Neuronal stem cell (in vitro differentiated cells): ENCODE measurements around the gene C6orf118.

Source experiments
- DNase-seq: peaks from one replicate; pipeline ENCODE4 v3.0.0-alpha.2; 2013; ENCODE audit warnings: low spot score
- H2AFZ ChIP-seq: one replicate; pipeline ENCODE4 v1.6.1; 2013; ENCODE audit warnings: mild to moderate bottlenecking, low read length, inconsistent platforms
- H2AK5ac ChIP-seq: 2 replicates; pipeline ENCODE4 v1.6.1; 2013; ENCODE audit warnings: low read depth, mild to moderate bottlenecking, inconsistent platforms, low read length, moderate library complexity, mixed read lengths
- H2BK120ac ChIP-seq: 2 replicates; pipeline ENCODE4 v1.6.1; 2013; ENCODE audit warnings: low read depth, mild to moderate bottlenecking, inconsistent platforms, low read length, moderate library complexity, mixed read lengths
- H2BK12ac ChIP-seq: one replicate; pipeline ENCODE4 v1.6.1; 2013; ENCODE audit warnings: low read length, inconsistent platforms
- H2BK15ac ChIP-seq: 2 replicates; pipeline ENCODE4 v1.6.1; 2013; ENCODE audit warnings: mild to moderate bottlenecking, low read length, inconsistent platforms, mixed read lengths
- H2BK5ac ChIP-seq: one replicate; pipeline ENCODE4 v1.6.1; 2013; ENCODE audit warnings: inconsistent platforms, mild to moderate bottlenecking, low read length, moderate library complexity
- H3K14ac ChIP-seq: one replicate; pipeline ENCODE4 v1.6.1; 2013; ENCODE audit warnings: low read length, inconsistent platforms
- H3K18ac ChIP-seq: 2 replicates; pipeline ENCODE4 v1.6.1; 2013; ENCODE audit warnings: low read length, inconsistent platforms
- H3K23ac ChIP-seq: 2 replicates; pipeline ENCODE4 v1.6.1; 2013; ENCODE audit warnings: low read depth, mild to moderate bottlenecking, mixed read lengths, low read length, inconsistent platforms; ENCODE audit not compliant: poor library complexity
- H3K27ac ChIP-seq: replicated peaks from 3 replicates; pipeline ENCODE4 v1.5.1; 2013; ENCODE audit warnings: low read length, inconsistent platforms
- H3K27me3 ChIP-seq, 3 experiments: 2 replicates each; pipeline ENCODE4 v1.6.1; 2013; ENCODE audit warnings: low read length in 3 of 3, mild to moderate bottlenecking in 2 of 3, inconsistent platforms in 1 of 3, low read depth in 1 of 3, mixed read lengths in 1 of 3, moderate library complexity in 1 of 3; ENCODE audit not compliant: control insufficient read depth in 3 of 3, insufficient read depth in 3 of 3
- H3K36me3 ChIP-seq, 2 donors: replicated peaks in 1 of 2; 2 replicates each; pipeline ENCODE4 v1.6.1; 2013; ENCODE audit warnings: low read length in 2 of 2; ENCODE audit not compliant: control insufficient read depth in 2 of 2, insufficient read depth in 2 of 2
- H3K4ac ChIP-seq: 2 replicates; pipeline ENCODE4 v1.6.1; 2013; ENCODE audit warnings: inconsistent platforms, mild to moderate bottlenecking, low read length, moderate library complexity
- H3K4me1 ChIP-seq, 2 donors: 1 replicate in 1 of 2; 2 replicates in 1 of 2; pipeline ENCODE4 v1.6.1; 2013; ENCODE audit warnings: low read length in 2 of 2, low read depth in 1 of 2; ENCODE audit not compliant: control insufficient read depth in 2 of 2, insufficient read depth in 1 of 2
- H3K4me2 ChIP-seq: one replicate; pipeline ENCODE4 v1.6.1; 2013; ENCODE audit warnings: mild to moderate bottlenecking, low read length, inconsistent platforms; ENCODE audit not compliant: insufficient read depth, poor library complexity, severe bottlenecking
- H3K4me3 ChIP-seq, 2 donors: 2 replicates each; pipeline ENCODE4 v1.5.1; 2013; ENCODE audit warnings: low read length in 2 of 2, mild to moderate bottlenecking in 2 of 2, inconsistent platforms in 1 of 2, moderate library complexity in 1 of 2
- H3K79me1 ChIP-seq: one replicate; pipeline ENCODE4 v1.6.1; 2013; ENCODE audit warnings: low read depth, mild to moderate bottlenecking, inconsistent platforms, low read length, moderate library complexity
- H3K9ac ChIP-seq: one replicate; pipeline ENCODE4 v1.6.1; 2013; ENCODE audit warnings: mild to moderate bottlenecking, low read depth, low read length, inconsistent platforms; ENCODE audit not compliant: poor library complexity
- H3K9me3 ChIP-seq, 2 donors: replicated peaks in 1 of 2; 2 replicates each; pipeline versions ENCODE3 to v1.6.1; 2013; ENCODE audit warnings: low read length in 2 of 2, mild to moderate bottlenecking in 2 of 2, inconsistent platforms in 1 of 2, low read depth in 1 of 2, mixed read lengths in 1 of 2, moderate library complexity in 1 of 2; ENCODE audit not compliant: control insufficient read depth in 2 of 2, insufficient read depth in 1 of 2
- H4K8ac ChIP-seq: one replicate; pipeline ENCODE4 v1.6.1; 2013; ENCODE audit warnings: low read depth, mild to moderate bottlenecking, inconsistent platforms, low read length, moderate library complexity
- H4K91ac ChIP-seq: one replicate; pipeline ENCODE4 v1.6.1; 2013; ENCODE audit warnings: low read length, low read depth, mild to moderate bottlenecking, inconsistent platforms; ENCODE audit not compliant: poor library complexity
- WGBS, 2 donors: extraction: QIAGEN DNeasy Blood & Tissue Kit; methylation state at CpG; one replicate each; pipeline ENCODE4 v1.1.7; 2013; ENCODE audit warnings: missing lambda C conversion rate in 2 of 2, mixed read lengths in 1 of 2; ENCODE audit not compliant: insufficient read length in 2 of 2, insufficient replicate concordance in 1 of 2; ENCODE audit errors: extremely low coverage in 2 of 2; 5-methylcytosine and 5-hydroxymethylcytosine counted together

C6orf118 gene

DNA sequence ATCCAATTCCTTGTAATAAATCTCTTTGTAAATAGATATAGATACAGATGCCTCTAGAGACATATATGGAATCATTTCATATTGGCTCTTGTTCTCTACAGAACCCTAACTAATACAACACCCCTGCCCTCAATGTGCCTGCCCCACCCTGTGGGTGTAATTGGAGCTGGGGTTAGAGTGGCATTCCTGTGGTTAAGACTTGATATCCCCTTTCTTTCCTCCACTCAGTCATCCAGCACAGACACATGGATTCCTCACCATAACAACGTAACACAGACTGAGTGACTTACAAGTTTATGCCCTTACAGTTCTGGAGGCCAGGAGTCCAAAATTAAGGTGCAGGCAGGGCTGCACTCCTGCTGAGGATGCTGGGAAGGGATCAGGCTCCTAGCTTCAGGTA, 42.8 kb downstream of the C6orf118 start:
- H2BK12ac ChIP-seq = no peak overlapping the region
- H4K91ac ChIP-seq = no peak overlapping the region
- no peaks in the 10 kb centered on the region for H3K36me3 ChIP-seq
- no peak overlapping the region for H3K23ac ChIP-seq
- H2BK5ac ChIP-seq = no peak overlapping the region
- peak overlapping the region; percentile 8 for H3K18ac ChIP-seq
- H3K27me3 ChIP-seq = no peaks in the 10 kb centered on the region
- H2BK120ac ChIP-seq = no peak overlapping the region
- no peak for DNase-seq
- H3K9me3 ChIP-seq = no peaks in the 10 kb centered on the region
- no peak overlapping the region for H3K14ac ChIP-seq
- H3K4me2 ChIP-seq = no peak overlapping the region
- no peak overlapping the region for H3K9ac ChIP-seq
- H3K4ac ChIP-seq = no peak overlapping the region
- no peak overlapping the region for H3K4me3 ChIP-seq
- no CpG with 5 or more reads among the region's 1 CpG for WGBS, 2 donors
- no peak overlapping the region for H2AK5ac ChIP-seq
- H3K79me1 ChIP-seq = no peaks in the 10 kb centered on the region
- H3K27ac ChIP-seq = no peak overlapping the region
- no peak overlapping the region for H2AFZ ChIP-seq
- no peak overlapping the region for H2BK15ac ChIP-seq
- no peak overlapping the region for H4K8ac ChIP-seq
- peaks cover 0 to 7% of the 10 kb centered on the region in 2 donors for H3K4me1 ChIP-seq

DNA sequence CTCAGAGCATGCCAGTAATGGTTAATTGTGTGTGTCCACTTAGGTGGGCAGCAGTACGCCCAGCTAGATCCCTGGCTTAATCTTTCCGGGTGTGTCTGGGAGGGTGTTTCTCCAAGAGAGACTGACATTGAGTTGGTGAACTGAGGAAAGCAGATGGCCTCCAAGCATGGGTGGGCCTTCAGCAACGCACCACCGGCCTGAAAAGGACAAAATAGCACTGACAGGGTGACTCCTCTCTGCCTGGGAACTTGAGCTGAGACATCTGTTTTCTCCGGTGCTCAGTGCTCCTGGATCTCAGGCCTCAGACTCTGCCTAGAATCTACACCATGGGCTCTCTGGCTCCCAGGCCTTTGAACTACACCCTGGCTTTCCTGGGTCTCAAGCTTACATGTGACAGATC, 43.2 kb downstream of the C6orf118 start:
- H3K4me1 ChIP-seq = peaks cover 0 to 7% of the 10 kb centered on the region in 2 donors
- no peak overlapping the region for H3K4me3 ChIP-seq
- H4K91ac ChIP-seq = no peak overlapping the region
- no peak overlapping the region for H3K14ac ChIP-seq
- H3K9me3 ChIP-seq = no peaks in the 10 kb centered on the region
- H3K79me1 ChIP-seq = no peaks in the 10 kb centered on the region
- no peaks in the 10 kb centered on the region for H3K27me3 ChIP-seq
- no peak overlapping the region for H2BK5ac ChIP-seq
- no peak overlapping the region for H2BK120ac ChIP-seq
- no peak overlapping the region for H3K4me2 ChIP-seq
- H3K27ac ChIP-seq = no peak overlapping the region
- H3K9ac ChIP-seq = no peak overlapping the region
- no peak for DNase-seq
- no peak overlapping the region for H3K4ac ChIP-seq
- H2BK12ac ChIP-seq = no peak overlapping the region
- H3K23ac ChIP-seq = no peak overlapping the region
- H2AK5ac ChIP-seq = no peak overlapping the region
- no peak overlapping the region for H2AFZ ChIP-seq
- no peak overlapping the region for H4K8ac ChIP-seq
- no peak overlapping the region for H3K18ac ChIP-seq
- H3K36me3 ChIP-seq = no peaks in the 10 kb centered on the region
- WGBS, 2 donors = no CpG with 5 or more reads among the region's 5 CpGs
- H2BK15ac ChIP-seq = no peak overlapping the region

DNA sequence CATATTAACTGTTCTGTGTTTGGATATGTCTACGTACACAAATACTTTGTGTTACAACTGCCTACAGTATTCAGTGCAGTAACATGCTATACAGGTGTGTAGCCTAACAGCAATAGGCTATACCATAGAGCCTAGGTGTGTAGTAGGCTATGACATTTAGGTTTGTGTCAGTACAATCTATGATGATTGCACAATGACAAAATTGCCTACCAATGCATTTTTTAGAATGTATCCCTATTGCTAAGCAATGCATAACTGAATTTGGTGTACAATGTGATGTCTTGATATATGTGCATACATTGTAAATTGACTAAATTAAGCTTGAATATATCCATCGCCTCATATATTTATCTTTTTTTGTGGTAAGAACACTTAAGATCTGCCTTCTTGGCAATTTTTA, 48.9 kb downstream of the C6orf118 start:
- peaks cover 3 to 11% of the 10 kb centered on the region in 2 donors for H3K9me3 ChIP-seq
- no peak overlapping the region for H2BK15ac ChIP-seq
- no peaks in the 10 kb centered on the region for H3K4me1 ChIP-seq
- H2AFZ ChIP-seq = no peak overlapping the region
- H2BK120ac ChIP-seq = no peak overlapping the region
- no peak for DNase-seq
- no peak overlapping the region for H3K9ac ChIP-seq
- no peak overlapping the region for H3K27ac ChIP-seq
- H3K23ac ChIP-seq = no peak overlapping the region
- no peak overlapping the region for H2AK5ac ChIP-seq
- no peak overlapping the region for H3K4me2 ChIP-seq
- no CpG with 5 or more reads among the region's 2 CpGs for WGBS, 2 donors
- no peak overlapping the region for H4K91ac ChIP-seq
- no peak overlapping the region for H3K4me3 ChIP-seq
- no peaks in the 10 kb centered on the region for H3K27me3 ChIP-seq
- H4K8ac ChIP-seq = no peak overlapping the region
- H2BK12ac ChIP-seq = no peak overlapping the region
- H3K18ac ChIP-seq = no peak overlapping the region
- no peak overlapping the region for H3K14ac ChIP-seq
- no peaks in the 10 kb centered on the region for H3K36me3 ChIP-seq
- no peak overlapping the region for H2BK5ac ChIP-seq
- H3K79me1 ChIP-seq = no peaks in the 10 kb centered on the region
- no peak overlapping the region for H3K4ac ChIP-seq

DNA sequence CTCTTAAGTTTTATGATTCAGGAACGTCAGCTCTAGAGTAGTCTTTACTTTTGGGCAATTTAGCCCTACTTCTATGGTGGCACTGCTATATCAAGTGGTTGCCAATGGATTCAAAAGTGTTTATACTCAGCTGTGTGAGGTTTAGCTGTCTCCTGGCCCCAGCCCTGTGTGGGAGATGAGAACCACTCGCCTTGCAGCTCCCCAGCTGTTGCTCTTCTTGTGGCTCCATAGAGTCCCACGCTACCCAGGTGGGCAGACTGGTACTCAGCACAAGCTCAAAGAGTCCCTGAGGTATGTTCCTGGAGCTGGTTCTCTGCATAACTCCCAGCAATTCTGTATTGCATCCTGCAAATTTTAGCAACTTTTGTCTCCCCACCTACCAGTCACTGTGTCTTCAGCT, 59.6 kb downstream of the C6orf118 start:
- no peak overlapping the region for H3K18ac ChIP-seq
- no peak overlapping the region for H2AK5ac ChIP-seq
- no peak overlapping the region for H4K91ac ChIP-seq
- H2AFZ ChIP-seq = no peak overlapping the region
- no peak for DNase-seq
- no peak overlapping the region for H3K4me3 ChIP-seq
- no peak overlapping the region for H3K4me2 ChIP-seq
- H3K27ac ChIP-seq = no peak overlapping the region
- no peak overlapping the region for H3K23ac ChIP-seq
- no peaks in the 10 kb centered on the region for H3K36me3 ChIP-seq
- peaks cover 0 to 2% of the 10 kb centered on the region in 2 donors for H3K9me3 ChIP-seq
- H3K4me1 ChIP-seq = peaks cover under 1 to 3% of the 10 kb centered on the region in 2 donors
- no peaks in the 10 kb centered on the region for H3K27me3 ChIP-seq
- no peak overlapping the region for H3K4ac ChIP-seq
- no peak overlapping the region for H2BK15ac ChIP-seq
- H2BK120ac ChIP-seq = no peak overlapping the region
- H2BK5ac ChIP-seq = no peak overlapping the region
- H4K8ac ChIP-seq = no peak overlapping the region
- H3K14ac ChIP-seq = no peak overlapping the region
- WGBS, 2 donors = no CpG with 5 or more reads among the region's 3 CpGs
- no peaks in the 10 kb centered on the region for H3K79me1 ChIP-seq
- no peak overlapping the region for H2BK12ac ChIP-seq
- no peak overlapping the region for H3K9ac ChIP-seq
